ENCODE results near the gene TMEM256. TPM values are rescaled to one million over a fixed set of nuclear protein-coding genes. Genes with fewer than 3 reads are reported as not detected.

The TMEM256 gene
- total and polyA plus RNA-seq, 2 donors (not counting 3 experiments of a cell fraction or from before 2014, with no cell fraction given): 67.4 to 148 TPM

- Histone ChIP-seq H3K4me1 (ENCODE audit: control insufficient read depth, extremely low read depth, insufficient read depth, low read length) (peaks cover 12% of the 10 kb centered on the region), H2AFZ (ENCODE audit: low read depth, low read length) (no peak overlapping the region), H3K9me1 (replicated peaks; ENCODE audit: control insufficient read depth, extremely low read depth, insufficient read depth, low read length) (no peaks in the 10 kb centered on the region), H3K9me3 (replicated peaks; ENCODE audit: control insufficient read depth, insufficient read depth, low read length) (no peaks in the 10 kb centered on the region), H3K27ac (ENCODE audit: insufficient read depth, low read depth, low read length) (no peak overlapping the region), H3K4me3 (replicated peaks in 1 of 3; ENCODE audit: insufficient read depth in 1 of 3, low read depth in 1 of 3, low read length in 3 of 3) (no peak overlapping the region), H3K9ac (replicated peaks; ENCODE audit: extremely low read depth, insufficient read depth, low read length) (no peak overlapping the region), H3K27me3 (ENCODE audit: control insufficient read depth in 2 of 2, insufficient read depth in 2 of 2, low read length in 2 of 2) (no peaks in the 10 kb centered on the region), H3K79me2 (ENCODE audit: control insufficient read depth, insufficient read depth, low read length) (peaks cover 4% of the 10 kb centered on the region), H3K4me2 (ENCODE audit: insufficient read depth, low read length) (no peak overlapping the region), H3K36me3 (ENCODE audit: control insufficient read depth in 2 of 2, extremely low read depth in 1 of 2, insufficient read depth in 2 of 2, low read length in 2 of 2) (peaks cover 0 to 15% of the 10 kb centered on the region in 2 experiments), H4K20me1 (replicated peaks; ENCODE audit: control insufficient read depth, extremely low read depth, insufficient read depth, low read length) (no peaks in the 10 kb centered on the region)
- ChIA-PET POLR2A (no interaction called here), CTCF (interaction anchor here (0.8 to 1.2 kb wide), 4 partner anchors 15 to 154 kb away, joined by 3 to 4 read pairs (median 3); no protein-coding TSS in a partner anchor)
- DNase-seq (ENCODE audit: low read depth, low spot score) (no peak), FAIRE-seq (no peak)
- intact Hi-C loops (cut with micrococcal nuclease): no loop called here
- BruUV-seq (replicated peaks): no TSS peak
- dilution Hi-C loops (cut with MboI; ENCODE audit: extremely low pct_ligation_motif_present, low sequenced_read_pairs): no loop called here
- no peak for TF ChIP-seq GATA2 (IDR thresholded peaks at IDR 0.05; ENCODE audit: insufficient read depth, insufficient read length, low read depth, low read length)
- no peak for TF ChIP-seq POLR2A (IDR thresholded peaks at IDR 0.05; ENCODE audit: low read depth, low read length)
- TF ChIP-seq JUN (IDR thresholded peaks at IDR 0.05; ENCODE audit: borderline replicate concordance, insufficient read depth, insufficient read length, low read depth): no peak
- no peak for TF ChIP-seq FOS (IDR thresholded peaks at IDR 0.05; ENCODE audit: borderline replicate concordance, insufficient read depth, low read length)
- TF ChIP-seq MYC (IDR thresholded peaks at IDR 0.05; ENCODE audit: low read depth, low read length): no peak
- TF ChIP-seq, protein P1, sequence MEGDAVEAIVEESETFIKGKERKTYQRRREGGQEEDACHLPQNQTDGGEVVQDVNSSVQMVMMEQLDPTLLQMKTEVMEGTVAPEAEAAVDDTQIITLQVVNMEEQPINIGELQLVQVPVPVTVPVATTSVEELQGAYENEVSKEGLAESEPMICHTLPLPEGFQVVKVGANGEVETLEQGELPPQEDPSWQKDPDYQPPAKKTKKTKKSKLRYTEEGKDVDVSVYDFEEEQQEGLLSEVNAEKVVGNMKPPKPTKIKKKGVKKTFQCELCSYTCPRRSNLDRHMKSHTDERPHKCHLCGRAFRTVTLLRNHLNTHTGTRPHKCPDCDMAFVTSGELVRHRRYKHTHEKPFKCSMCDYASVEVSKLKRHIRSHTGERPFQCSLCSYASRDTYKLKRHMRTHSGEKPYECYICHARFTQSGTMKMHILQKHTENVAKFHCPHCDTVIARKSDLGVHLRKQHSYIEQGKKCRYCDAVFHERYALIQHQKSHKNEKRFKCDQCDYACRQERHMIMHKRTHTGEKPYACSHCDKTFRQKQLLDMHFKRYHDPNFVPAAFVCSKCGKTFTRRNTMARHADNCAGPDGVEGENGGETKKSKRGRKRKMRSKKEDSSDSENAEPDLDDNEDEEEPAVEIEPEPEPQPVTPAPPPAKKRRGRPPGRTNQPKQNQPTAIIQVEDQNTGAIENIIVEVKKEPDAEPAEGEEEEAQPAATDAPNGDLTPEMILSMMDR (IDR thresholded peaks at IDR 0.05; ENCODE audit: extremely low read depth in 1 of 2, insufficient read depth in 1 of 2, low read depth in 1 of 2, low read length in 2 of 2): no peak
- no peak for TF ChIP-seq EZH2 (IDR thresholded peaks at IDR 0.05; ENCODE audit: borderline replicate concordance, low read depth, low read length, severe bottlenecking)
- TF ChIP-seq, protein P2, sequence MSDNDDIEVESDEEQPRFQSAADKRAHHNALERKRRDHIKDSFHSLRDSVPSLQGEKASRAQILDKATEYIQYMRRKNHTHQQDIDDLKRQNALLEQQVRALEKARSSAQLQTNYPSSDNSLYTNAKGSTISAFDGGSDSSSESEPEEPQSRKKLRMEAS (IDR thresholded peaks at IDR 0.05; ENCODE audit: insufficient read depth, insufficient read length): no peak
- TF ChIP-seq POLR2AphosphoS5 (IDR thresholded peaks at IDR 0.05; ENCODE audit: insufficient read depth, low read depth, low read length): no peak
Measured at GRCh38 chr17:7407082-7407481, 3.2 kb upstream of the TMEM256 start.

Measured in endothelial cell of umbilical vein (primary cell).